ENCODE results near the gene AUH.

AUH gene

DNA sequence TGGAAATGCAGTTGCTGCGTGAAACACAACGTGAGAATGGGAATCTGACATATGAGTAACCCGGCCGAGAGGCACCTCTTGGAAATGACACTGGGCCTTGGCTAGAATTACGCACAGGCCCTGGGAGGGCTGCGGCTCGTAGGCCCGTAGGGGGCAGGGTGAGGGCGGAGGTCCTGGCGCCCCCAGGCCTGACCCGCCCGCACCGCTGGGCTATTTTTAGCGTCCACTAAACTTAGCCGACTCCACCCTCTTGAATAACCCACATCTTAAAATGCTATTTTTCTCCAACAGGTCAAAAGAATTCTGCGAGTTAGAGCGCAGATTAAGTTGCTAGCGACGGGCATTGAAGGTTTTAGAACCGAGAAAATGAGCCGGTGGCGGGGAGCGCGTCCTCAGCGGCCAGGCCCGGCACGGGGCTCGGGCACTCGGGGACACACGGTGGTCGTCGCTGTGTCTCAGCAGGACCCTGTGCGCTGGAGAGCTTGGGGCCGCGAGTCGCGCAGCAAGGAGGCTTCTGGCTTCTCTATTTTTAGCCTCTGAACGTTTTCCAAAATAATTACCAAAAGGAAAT lies 168.5 kb downstream of the AUH start:
- no peak for DNase-seq (ENCODE audit: low read depth, low spot score)
- no peak for TF ChIP-seq EZH2 (IDR thresholded peaks at IDR 0.05)
- peak; percentile 36 for TF ChIP-seq POLR2AphosphoS5 (IDR thresholded peaks at IDR 0.05; ENCODE audit: borderline replicate concordance, low read depth, low read length)

GRCh38 chr9:91192381-91193086 lies 169.2 kb downstream of the AUH start:
- H3K9me3 ChIP-seq (ENCODE audit: low read depth, low read length), result no peaks in the 10 kb centered on the region
- peak overlapping the region; percentile 100 for H3K27ac ChIP-seq
- TF ChIP-seq FOXP2 (optimal IDR thresholded peaks at IDR 0.05; ENCODE audit: control extremely low read depth, extremely low read length, insufficient read depth) (no peak), EZH2 (IDR thresholded peaks at IDR 0.05) (no peak), POLR2AphosphoS5 (IDR thresholded peaks at IDR 0.05; ENCODE audit: borderline replicate concordance, low read depth, low read length) (peak; percentile 76; the same call in 1 of the 2 replicates)
- peak; percentile 89 for DNase-seq (ENCODE audit: low read depth, low spot score)
- peak overlapping the region; percentile 81 for H3K4me3 ChIP-seq
- H3K9ac ChIP-seq (ENCODE audit: insufficient read length), result peak overlapping the region; percentile 99
- no peaks in the 10 kb centered on the region for H3K36me3 ChIP-seq (ENCODE audit: insufficient read depth, low read length)

More for the DNA sequence above, 168.5 kb downstream of the AUH start:
- H3K9me3 ChIP-seq (ENCODE audit: low read depth, low read length), result no peaks in the 10 kb centered on the region
- H3K36me3 ChIP-seq (ENCODE audit: insufficient read depth, low read length), result no peaks in the 10 kb centered on the region
- peak overlapping the region; percentile 99 for H3K9ac ChIP-seq (ENCODE audit: insufficient read length)
- H3K4me3 ChIP-seq, result peak overlapping the region; percentile 81
- peak overlapping the region; percentile 100 for H3K27ac ChIP-seq

DNA sequence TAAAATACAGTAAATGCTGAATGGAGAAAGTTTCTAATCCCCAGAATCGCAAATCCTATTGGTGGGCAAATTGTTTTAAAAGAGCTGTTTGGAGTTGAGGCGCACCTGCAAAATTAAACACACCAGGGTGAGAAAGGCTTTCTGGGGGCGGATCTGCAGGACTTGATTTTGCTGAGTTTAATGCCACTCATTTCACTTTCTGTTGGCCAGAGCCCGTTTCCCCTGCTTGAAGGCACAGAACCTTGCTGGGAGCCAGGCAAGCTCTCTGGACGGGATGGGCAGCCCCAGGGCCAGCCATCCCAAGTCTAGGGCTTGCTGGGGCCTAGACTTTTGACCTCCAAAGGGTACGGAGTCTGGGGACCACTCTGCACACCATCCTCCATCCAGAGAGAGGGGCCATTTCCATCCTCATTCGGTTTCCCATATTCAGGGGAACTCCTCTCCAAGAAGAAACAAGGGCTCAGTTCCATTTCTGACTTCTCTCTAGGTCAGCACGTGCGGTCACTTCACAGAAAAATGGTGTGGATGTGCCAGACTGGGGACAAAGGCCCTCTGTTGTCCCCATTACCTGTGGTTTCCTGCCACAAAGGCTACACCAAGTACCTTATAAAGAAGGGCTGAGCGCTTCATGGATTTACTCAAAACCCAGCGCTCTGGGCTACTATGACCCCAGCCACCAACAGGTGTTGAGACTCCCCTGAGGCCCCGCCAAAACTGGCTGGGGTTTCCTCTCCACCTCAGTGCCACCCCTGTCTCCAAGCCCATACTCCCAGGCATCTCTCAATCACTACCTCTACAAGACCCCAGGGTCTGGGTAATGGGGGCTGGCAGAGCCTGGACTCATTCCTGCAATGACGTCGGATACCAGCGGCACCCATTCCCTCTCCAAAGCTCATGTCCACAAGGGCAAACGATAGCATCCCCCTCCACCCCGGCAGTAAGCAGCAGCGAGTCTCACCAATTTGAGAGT lies 170.0 kb downstream of the AUH start:
- peak overlapping the region; percentile 81 for H3K4me3 ChIP-seq
- H3K9ac ChIP-seq (ENCODE audit: insufficient read length), result peak overlapping the region; percentile 99
- DNase-seq (ENCODE audit: low read depth, low spot score), result no peak
- TF ChIP-seq FOXP2 (optimal IDR thresholded peaks at IDR 0.05; ENCODE audit: control extremely low read depth, extremely low read length, insufficient read depth) (no peak), EZH2 (IDR thresholded peaks at IDR 0.05) (no peak)
- no peaks in the 10 kb centered on the region for H3K36me3 ChIP-seq (ENCODE audit: insufficient read depth, low read length)
- no peaks in the 10 kb centered on the region for H3K9me3 ChIP-seq (ENCODE audit: low read depth, low read length)
- H3K27ac ChIP-seq, result peak overlapping the region; percentile 100

DNA sequence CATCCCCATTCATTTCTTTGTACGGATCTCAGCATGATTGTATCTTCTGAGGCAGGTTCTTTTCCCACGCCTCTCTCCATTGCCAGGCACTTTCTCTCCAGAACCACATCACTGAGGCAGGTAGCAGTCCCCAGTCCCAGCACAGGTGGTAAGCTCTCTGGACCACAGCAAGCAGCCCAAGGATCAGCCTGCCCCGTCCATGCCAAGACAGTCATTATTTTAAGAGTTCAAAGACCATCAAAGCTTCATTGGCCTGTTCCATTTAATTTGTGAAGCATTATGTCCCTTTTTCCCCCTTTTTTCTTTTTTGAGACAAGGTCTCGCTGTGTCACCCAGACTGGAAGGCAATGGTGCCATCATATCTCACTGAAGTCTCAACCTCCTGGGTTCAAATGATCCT lies 171.7 kb downstream of the AUH start:
- no peaks in the 10 kb centered on the region for H3K9me3 ChIP-seq (ENCODE audit: low read depth, low read length)
- no peak for DNase-seq (ENCODE audit: low read depth, low spot score)
- no peaks in the 10 kb centered on the region for H3K36me3 ChIP-seq (ENCODE audit: insufficient read depth, low read length)
- H3K9ac ChIP-seq (ENCODE audit: insufficient read length), result no peak overlapping the region
- TF ChIP-seq EZH2 (IDR thresholded peaks at IDR 0.05), result no peak
- no peak for TF ChIP-seq FOXP2 (optimal IDR thresholded peaks at IDR 0.05; ENCODE audit: control extremely low read depth, extremely low read length, insufficient read depth)
- no peak for TF ChIP-seq POLR2AphosphoS5 (IDR thresholded peaks at IDR 0.05; ENCODE audit: borderline replicate concordance, low read depth, low read length)
- no peak overlapping the region for H3K4me3 ChIP-seq
- H3K27ac ChIP-seq, result no peak overlapping the region

DNA sequence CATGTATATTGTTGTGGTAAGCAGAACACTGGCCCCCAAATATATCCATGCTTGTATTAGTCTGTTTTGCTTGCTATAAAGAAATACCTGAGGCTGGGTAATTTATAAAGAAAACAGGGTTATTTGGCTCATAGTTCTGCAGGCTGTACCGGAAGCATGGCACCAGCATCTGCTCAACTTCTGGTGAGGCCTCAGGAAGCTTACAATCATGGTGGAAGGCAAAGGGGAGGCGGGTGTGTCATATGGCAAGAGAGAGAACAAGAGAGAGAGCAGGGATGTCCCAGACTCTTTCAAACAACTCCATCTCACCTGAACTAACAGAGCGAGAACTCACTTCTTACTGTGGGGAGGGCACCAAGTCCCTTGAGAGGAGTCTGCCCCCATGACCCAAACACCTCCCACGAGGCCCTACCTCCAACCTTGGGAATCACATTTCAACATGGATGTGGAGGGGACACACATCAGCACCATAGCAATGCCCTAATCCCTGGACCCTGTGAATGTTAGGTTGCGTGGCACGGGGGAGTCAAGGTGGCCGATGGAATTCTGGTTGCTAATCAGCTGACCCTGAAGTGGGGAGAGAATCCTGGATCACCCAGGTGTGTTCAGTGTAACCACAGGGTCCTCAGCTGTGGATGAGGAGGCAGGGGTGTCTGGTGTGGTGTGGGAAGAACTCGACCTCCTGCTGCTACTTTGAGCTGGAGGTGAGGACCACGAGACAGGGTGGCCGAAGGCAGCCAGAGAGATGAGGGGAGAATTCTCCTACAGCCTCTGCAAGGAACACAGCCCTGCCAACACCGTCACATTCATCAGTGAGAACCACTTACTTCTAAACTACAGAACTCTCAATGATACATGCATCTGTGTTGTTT lies 172.8 kb downstream of the AUH start:
- Histone ChIP-seq H3K9me3 (ENCODE audit: low read depth, low read length) (no peaks in the 10 kb centered on the region), H3K4me3 (no peak overlapping the region), H3K9ac (ENCODE audit: insufficient read length) (no peak overlapping the region), H3K27ac (no peak overlapping the region), H3K36me3 (ENCODE audit: insufficient read depth, low read length) (no peaks in the 10 kb centered on the region)
- TF ChIP-seq FOXP2 (optimal IDR thresholded peaks at IDR 0.05; ENCODE audit: control extremely low read depth, extremely low read length, insufficient read depth) (no peak), EZH2 (IDR thresholded peaks at IDR 0.05) (no peak), POLR2AphosphoS5 (IDR thresholded peaks at IDR 0.05; ENCODE audit: borderline replicate concordance, low read depth, low read length) (no peak)
- DNase-seq (ENCODE audit: low read depth, low spot score), result no peak

- TF ChIP-seq FOXP2 (optimal IDR thresholded peaks at IDR 0.05; ENCODE audit: control extremely low read depth, extremely low read length, insufficient read depth), result no peak
- no peak for TF ChIP-seq EZH2 (IDR thresholded peaks at IDR 0.05)
- no peak for TF ChIP-seq POLR2AphosphoS5 (IDR thresholded peaks at IDR 0.05; ENCODE audit: borderline replicate concordance, low read depth, low read length)
- H3K9me3 ChIP-seq (ENCODE audit: low read depth, low read length), result no peaks in the 10 kb centered on the region
- H3K9ac ChIP-seq (ENCODE audit: insufficient read length), result no peak overlapping the region
- no peak overlapping the region for H3K4me3 ChIP-seq
- H3K36me3 ChIP-seq (ENCODE audit: insufficient read depth, low read length), result no peaks in the 10 kb centered on the region
- DNase-seq (ENCODE audit: low read depth, low spot score), result no peak
- no peak overlapping the region for H3K27ac ChIP-seq
Observed at GRCh38 chr9:91187965-91188344, 173.8 kb downstream of the AUH start.

- Histone ChIP-seq H3K4me3 (no peak overlapping the region), H3K27ac (no peak overlapping the region), H3K9ac (ENCODE audit: insufficient read length) (no peak overlapping the region), H3K36me3 (ENCODE audit: insufficient read depth, low read length) (no peaks in the 10 kb centered on the region), H3K9me3 (ENCODE audit: low read depth, low read length) (no peaks in the 10 kb centered on the region)
- no peak for TF ChIP-seq EZH2 (IDR thresholded peaks at IDR 0.05)
- no peak for TF ChIP-seq FOXP2 (optimal IDR thresholded peaks at IDR 0.05; ENCODE audit: control extremely low read depth, extremely low read length, insufficient read depth)
- no peak for TF ChIP-seq POLR2AphosphoS5 (IDR thresholded peaks at IDR 0.05; ENCODE audit: borderline replicate concordance, low read depth, low read length)
- DNase-seq (ENCODE audit: low read depth, low spot score), result no peak
Observed at GRCh38 chr9:91187311-91187964, 174.3 kb downstream of the AUH start.
